Nephron progenitor cell (in vitro differentiated cells): ENCODE measurements around the gene SARDH.
A peak's percentile ranks its signal among the peaks of the same experiment; 100 is the strongest.

Experiments used
- DNase-seq: peaks from one replicate; pipeline ENCODE4 v3.0.0; 2021
- H3K27ac Mint-ChIP-seq: 2 replicates; pipeline ENCODE4 v1.8.0; 2021; ENCODE audit warnings: mild to moderate bottlenecking, moderate library complexity, mixed read lengths
- H3K27me3 Mint-ChIP-seq: 2 replicates; pipeline ENCODE4 v1.8.0; 2021; ENCODE audit warnings: mild to moderate bottlenecking, low read depth, mixed read lengths; ENCODE audit not compliant: poor library complexity
- H3K36me3 Mint-ChIP-seq: 2 replicates; pipeline ENCODE4 v1.8.0; 2021; ENCODE audit warnings: low read depth, mixed read lengths
- H3K4me1 Mint-ChIP-seq: 2 replicates; pipeline ENCODE4 v1.8.0; 2021; ENCODE audit warnings: mixed read lengths
- H3K4me3 Mint-ChIP-seq: 2 replicates; pipeline ENCODE4 v1.8.0; 2021; ENCODE audit warnings: mild to moderate bottlenecking, moderate library complexity, mixed read lengths
- H3K9me3 Mint-ChIP-seq: 2 replicates; pipeline ENCODE4 v1.8.0; 2021; ENCODE audit warnings: mild to moderate bottlenecking, moderate library complexity, mixed read lengths
- CTCF ChIP-seq: fragments of 200-600 bp; sonication (generic); IDR thresholded peaks from 2 replicates; pipeline ENCODE4 v1.5.0; 2021; ENCODE audit warnings: antibody characterized with exemption

The SARDH gene

GRCh38 chr9:133711428-133712220 is 26.5 kb downstream of the SARDH start:
- no peaks in the 10 kb centered on the region for H3K36me3 Mint-ChIP-seq
- peaks cover 7% of the 10 kb centered on the region for H3K27me3 Mint-ChIP-seq
- H3K9me3 Mint-ChIP-seq = no peaks in the 10 kb centered on the region
- no peak for TF ChIP-seq CTCF
- H3K4me1 Mint-ChIP-seq = peaks cover 69% of the 10 kb centered on the region
- H3K27ac Mint-ChIP-seq = no peak overlapping the region
- peak; percentile 5 for DNase-seq
- no peak overlapping the region for H3K4me3 Mint-ChIP-seq

GRCh38 chr9:133710661-133711427 is 27.3 kb downstream of the SARDH start:
- Mint-ChIP-seq H3K27me3 (peaks cover 7% of the 10 kb centered on the region), H3K36me3 (no peaks in the 10 kb centered on the region), H3K4me3 (peak overlapping the region; percentile 12), H3K4me1 (peaks cover 73% of the 10 kb centered on the region), H3K27ac (no peak overlapping the region), H3K9me3 (no peaks in the 10 kb centered on the region)
- DNase-seq = peak; percentile 4
- no peak for TF ChIP-seq CTCF

GRCh38 chr9:133709691-133710571 is 28.2 kb downstream of the SARDH start:
- H3K27me3 Mint-ChIP-seq = peaks cover 7% of the 10 kb centered on the region
- H3K9me3 Mint-ChIP-seq = no peaks in the 10 kb centered on the region
- DNase-seq = peak; percentile 2

GRCh38 chr9:133709015-133709611 is 29.0 kb downstream of the SARDH start:
- H3K4me1 Mint-ChIP-seq = peaks cover 68% of the 10 kb centered on the region
- H3K4me3 Mint-ChIP-seq = no peak overlapping the region
- no peaks in the 10 kb centered on the region for H3K9me3 Mint-ChIP-seq
- DNase-seq = peak; percentile 78
- TF ChIP-seq CTCF = no peak
- peaks cover 4% of the 10 kb centered on the region for H3K27me3 Mint-ChIP-seq
- H3K36me3 Mint-ChIP-seq = no peaks in the 10 kb centered on the region
- H3K27ac Mint-ChIP-seq = no peak overlapping the region

More at GRCh38 chr9:133709691-133710571, 28.2 kb downstream of the SARDH start:
- Mint-ChIP-seq H3K36me3 (no peaks in the 10 kb centered on the region), H3K4me1 (peaks cover 70% of the 10 kb centered on the region), H3K4me3 (no peak overlapping the region), H3K27ac (no peak overlapping the region)
- TF ChIP-seq CTCF = no peak

- Mint-ChIP-seq H3K4me3 (no peak overlapping the region), H3K4me1 (peaks cover 66% of the 10 kb centered on the region), H3K27me3 (peaks cover 4% of the 10 kb centered on the region), H3K27ac (no peak overlapping the region), H3K36me3 (no peaks in the 10 kb centered on the region), H3K9me3 (no peaks in the 10 kb centered on the region)
- no peak for TF ChIP-seq CTCF
- peak; percentile 1 for DNase-seq
These were observed 29.7 kb downstream of the SARDH start for GRCh38 chr9:133708246-133709014.
